GM21515 (cell line): ENCODE data around the gene STAT5B.
"Not testable (repeated sequence)": the region's sequence is repeated elsewhere in the genome, so short reads cannot be mapped to it uniquely, and the experiment has no call there.

Source experiments
- ATAC-seq: cut with Tn5 transposase; IDR thresholded peaks from one replicate; pipeline ENCODE4 v1.9.1; 2021; ENCODE audit not compliant: unreplicated experiment

The STAT5B gene

GRCh38 chr17:42241871-42242270 is 34.3 kb downstream of the STAT5B start:
- ATAC-seq: no peak

- ATAC-seq: not testable (repeated sequence)
Observed at GRCh38 chr17:42240863-42241262, 35.3 kb downstream of the STAT5B start.

GRCh38 chr17:42240201-42240600 is 36.0 kb downstream of the STAT5B start:
- no peak for ATAC-seq

GRCh38 chr17:42239576-42239975 is 36.6 kb downstream of the STAT5B start:
- not testable (repeated sequence) for ATAC-seq

GRCh38 chr17:42236760-42237159 is 39.4 kb downstream of the STAT5B start:
- no peak for ATAC-seq

GRCh38 chr17:42233994-42234393 is 42.2 kb downstream of the STAT5B start:
- ATAC-seq: no peak

GRCh38 chr17:42233156-42233555 is 43.0 kb downstream of the STAT5B start:
- no peak for ATAC-seq

- no peak for ATAC-seq
Observed at GRCh38 chr17:42230225-42230624, 46.0 kb downstream of the STAT5B start.

- ATAC-seq: no peak
Observed at GRCh38 chr17:42227849-42228700, 48.1 kb downstream of the STAT5B start.

- no peak for ATAC-seq
Observed at GRCh38 chr17:42225646-42226045, 50.5 kb downstream of the STAT5B start.

- no peak for ATAC-seq
Observed at GRCh38 chr17:42224651-42225050, 51.5 kb downstream of the STAT5B start.

GRCh38 chr17:42221886-42222745 is 54.1 kb downstream of the STAT5B start:
- ATAC-seq: no peak

- ATAC-seq: not testable (repeated sequence)
Observed at GRCh38 chr17:42219280-42219679, 56.9 kb downstream of the STAT5B start.

- ATAC-seq: no peak
Observed at GRCh38 chr17:42214156-42214555, 62.0 kb downstream of the STAT5B start.

GRCh38 chr17:42212382-42212781 is 63.8 kb downstream of the STAT5B start:
- ATAC-seq: no peak

- ATAC-seq: not testable (repeated sequence)
Observed at GRCh38 chr17:42211921-42212341, 64.3 kb downstream of the STAT5B start.

- ATAC-seq: no peak
Observed at GRCh38 chr17:42210046-42210445, 66.1 kb downstream of the STAT5B start.

GRCh38 chr17:42206153-42206612 is 70.0 kb downstream of the STAT5B start:
- not testable (repeated sequence) for ATAC-seq

- no peak for ATAC-seq
Observed at GRCh38 chr17:42203354-42203753, 72.8 kb downstream of the STAT5B start.

- ATAC-seq: no peak
Observed at GRCh38 chr17:42202696-42203095, 73.5 kb downstream of the STAT5B start.

GRCh38 chr17:42202159-42202558 is 74.0 kb downstream of the STAT5B start:
- no peak for ATAC-seq

GRCh38 chr17:42201458-42201772 is 74.8 kb downstream of the STAT5B start:
- no peak for ATAC-seq
